ENCODE data around the gene BCL2L1.

The BCL2L1 gene

DNA sequence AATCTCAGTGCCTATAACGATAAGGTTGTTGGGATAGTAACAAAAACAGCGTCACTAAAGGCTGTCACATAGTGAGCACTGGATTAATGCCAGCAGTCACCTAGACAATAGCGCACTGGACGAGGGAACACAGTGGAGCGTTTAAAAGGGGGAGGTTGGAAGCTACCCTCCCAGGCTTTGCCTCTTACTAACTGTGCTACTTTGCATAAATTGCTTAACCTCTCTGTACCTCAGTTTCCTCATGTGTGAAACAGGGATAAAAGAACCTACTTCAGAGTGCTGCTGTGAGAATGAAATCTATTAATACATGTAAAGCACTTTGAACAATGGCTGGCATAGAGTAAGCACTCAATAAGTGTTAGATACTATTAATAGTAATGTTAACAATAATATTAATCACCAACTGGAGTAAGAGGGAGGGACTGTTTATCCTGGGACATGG lies 10.5 kb downstream of the BCL2L1 start:
- no peak overlapping the region for H3K4me3 ChIP-seq (ENCODE audit: low read length)
- DNase-seq (ENCODE audit: low read depth): no peak
- TF ChIP-seq, protein P1, sequence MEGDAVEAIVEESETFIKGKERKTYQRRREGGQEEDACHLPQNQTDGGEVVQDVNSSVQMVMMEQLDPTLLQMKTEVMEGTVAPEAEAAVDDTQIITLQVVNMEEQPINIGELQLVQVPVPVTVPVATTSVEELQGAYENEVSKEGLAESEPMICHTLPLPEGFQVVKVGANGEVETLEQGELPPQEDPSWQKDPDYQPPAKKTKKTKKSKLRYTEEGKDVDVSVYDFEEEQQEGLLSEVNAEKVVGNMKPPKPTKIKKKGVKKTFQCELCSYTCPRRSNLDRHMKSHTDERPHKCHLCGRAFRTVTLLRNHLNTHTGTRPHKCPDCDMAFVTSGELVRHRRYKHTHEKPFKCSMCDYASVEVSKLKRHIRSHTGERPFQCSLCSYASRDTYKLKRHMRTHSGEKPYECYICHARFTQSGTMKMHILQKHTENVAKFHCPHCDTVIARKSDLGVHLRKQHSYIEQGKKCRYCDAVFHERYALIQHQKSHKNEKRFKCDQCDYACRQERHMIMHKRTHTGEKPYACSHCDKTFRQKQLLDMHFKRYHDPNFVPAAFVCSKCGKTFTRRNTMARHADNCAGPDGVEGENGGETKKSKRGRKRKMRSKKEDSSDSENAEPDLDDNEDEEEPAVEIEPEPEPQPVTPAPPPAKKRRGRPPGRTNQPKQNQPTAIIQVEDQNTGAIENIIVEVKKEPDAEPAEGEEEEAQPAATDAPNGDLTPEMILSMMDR (conservative IDR thresholded peaks at IDR 0.05; ENCODE audit: low read length): no peak

DNA sequence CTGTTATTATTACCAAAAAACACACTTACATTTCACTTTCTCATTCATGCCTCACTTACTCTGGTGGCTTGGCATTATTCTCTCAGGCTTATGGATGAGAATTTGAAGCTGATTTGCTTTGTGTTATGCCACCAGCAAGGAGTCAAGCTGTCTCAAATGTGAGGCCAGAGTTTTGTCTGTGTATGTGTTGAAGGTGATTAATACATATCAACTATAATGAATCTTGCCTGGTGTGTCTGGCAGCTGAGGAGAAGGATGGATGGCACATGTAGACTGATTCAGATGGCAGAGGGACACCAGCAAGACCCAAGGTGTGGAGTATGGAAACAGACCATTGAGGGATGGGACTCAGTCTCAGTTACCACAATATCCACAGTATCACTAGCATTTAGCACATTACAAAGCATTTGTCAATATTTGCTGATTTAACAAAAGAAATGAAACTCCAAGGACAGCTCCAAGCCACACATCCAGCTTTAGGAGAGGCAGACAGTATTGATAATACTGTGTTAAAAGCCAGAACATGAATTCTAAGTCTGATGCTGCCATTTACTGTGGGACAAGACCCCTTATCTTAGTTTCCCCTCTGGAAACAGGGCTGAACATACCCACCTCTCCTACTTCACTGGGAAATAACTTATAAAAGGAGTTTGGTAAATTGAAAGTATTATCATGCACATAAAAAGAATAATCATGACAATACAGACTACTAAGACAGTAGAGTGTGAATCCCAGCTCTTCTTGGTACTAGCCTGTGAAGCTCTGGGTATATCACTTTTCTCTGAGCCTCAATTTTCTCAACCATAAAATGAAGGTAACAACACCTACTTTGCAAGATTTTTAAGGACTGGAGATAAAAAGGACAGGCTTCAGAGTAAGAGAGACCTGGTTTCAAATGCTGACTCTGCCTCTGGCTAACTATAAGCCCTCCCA lies 11.2 kb downstream of the BCL2L1 start:
- TF ChIP-seq, protein P1 (conservative IDR thresholded peaks at IDR 0.05; ENCODE audit: low read length): no peak
- no peak for DNase-seq (ENCODE audit: low read depth)
- H3K4me3 ChIP-seq (ENCODE audit: low read length): no peak overlapping the region

DNA sequence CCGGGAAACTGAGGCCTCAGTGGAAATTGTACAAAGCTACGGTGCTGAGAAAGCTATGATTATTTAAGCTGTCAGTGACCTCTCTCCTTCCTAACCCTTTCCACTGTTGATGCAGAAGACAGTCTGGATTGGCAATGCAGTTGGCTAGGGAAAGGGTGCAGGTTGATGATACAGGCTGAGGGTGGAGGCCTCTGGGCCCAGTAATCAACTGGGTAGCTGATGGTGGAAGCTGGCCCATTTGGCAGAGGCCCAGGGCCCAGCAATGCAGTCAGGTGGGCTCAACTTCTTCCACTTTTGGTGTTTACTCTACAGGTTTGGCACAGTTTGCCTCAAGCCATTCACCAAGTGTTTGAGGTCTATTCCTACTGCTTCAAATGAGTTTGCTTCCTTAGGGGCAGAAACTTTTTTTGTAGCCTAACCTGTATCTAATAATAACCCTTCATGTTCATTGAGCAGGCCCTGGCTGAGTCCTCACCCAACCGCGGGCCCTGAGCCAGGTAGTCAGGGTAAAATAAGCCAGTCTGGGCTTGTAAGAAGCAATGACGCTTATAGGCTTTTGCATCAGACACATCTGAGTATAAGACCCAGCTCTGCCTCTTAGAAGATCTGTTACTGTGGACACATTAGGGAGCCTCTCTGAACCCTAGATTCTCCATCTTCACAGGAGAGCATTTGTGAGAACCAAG lies 12.1 kb downstream of the BCL2L1 start:
- TF ChIP-seq, protein P1 (conservative IDR thresholded peaks at IDR 0.05; ENCODE audit: low read length): no peak
- no peak overlapping the region for H3K4me3 ChIP-seq (ENCODE audit: low read length)
- no peak for DNase-seq (ENCODE audit: low read depth)

DNA sequence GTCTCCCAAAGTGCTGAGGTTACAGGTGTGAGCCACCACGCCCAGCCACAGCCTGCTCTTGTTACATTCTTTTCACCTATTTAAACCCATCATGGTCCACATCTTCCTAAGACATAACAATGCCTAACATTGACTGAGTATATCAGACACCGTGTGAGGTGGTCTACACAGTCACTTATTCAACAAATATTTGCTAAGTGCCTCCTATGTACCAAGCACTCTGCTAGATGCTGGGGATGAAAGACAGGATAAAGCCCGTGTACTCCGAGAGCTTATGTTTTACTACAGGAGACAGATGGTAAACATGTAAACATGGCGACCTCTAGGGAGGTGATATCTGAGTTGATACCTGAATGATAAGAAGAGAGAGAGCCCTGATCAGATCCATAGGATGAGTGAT lies 12.7 kb downstream of the BCL2L1 start:
- H3K4me3 ChIP-seq (ENCODE audit: low read length): no peak overlapping the region
- TF ChIP-seq, protein P1 (conservative IDR thresholded peaks at IDR 0.05; ENCODE audit: low read length): no peak

DNA sequence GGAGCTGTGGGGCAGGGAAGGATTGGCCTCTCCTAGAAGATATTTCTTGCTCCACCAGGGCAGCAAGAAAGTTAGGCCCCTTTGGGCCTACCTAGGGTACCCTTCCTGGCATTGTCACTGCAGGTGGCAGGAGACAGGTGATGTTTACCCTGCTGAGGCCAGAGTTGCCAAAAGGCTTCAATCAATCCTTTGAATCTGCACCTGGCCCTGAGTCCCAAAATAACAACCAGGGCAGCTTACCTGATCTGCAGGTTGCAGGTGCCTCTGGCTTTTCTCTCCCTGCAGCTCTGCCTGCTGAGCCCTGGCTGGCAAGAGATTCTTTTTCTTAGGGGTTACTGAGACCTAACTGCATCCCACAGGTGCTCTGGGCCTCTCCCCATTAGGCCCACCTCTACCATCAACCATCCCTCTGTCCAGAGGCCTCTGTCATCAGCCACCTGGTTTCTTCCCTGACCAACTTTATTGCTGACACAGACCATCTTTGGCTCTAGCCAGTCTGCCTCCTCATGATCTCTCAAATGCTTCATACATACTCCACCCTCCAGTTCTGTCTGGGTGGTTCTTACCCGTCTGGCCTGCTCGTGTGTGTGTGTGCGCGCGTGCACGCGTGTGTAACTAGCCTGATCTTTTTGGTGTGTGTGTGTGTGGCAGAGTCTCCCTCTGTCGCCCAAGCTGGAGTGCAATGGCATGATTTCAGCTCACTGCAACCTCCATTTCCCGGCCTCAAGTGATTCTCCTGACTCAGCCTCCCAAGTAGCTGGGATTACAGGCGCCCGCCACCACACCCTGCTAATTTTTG lies 13.7 kb downstream of the BCL2L1 start:
- H3K4me3 ChIP-seq (ENCODE audit: low read length): no peak overlapping the region
- DNase-seq (ENCODE audit: low read depth): no peak
- TF ChIP-seq, protein P1 (conservative IDR thresholded peaks at IDR 0.05; ENCODE audit: low read length): no peak

More for the DNA sequence above, 12.7 kb downstream of the BCL2L1 start:
- DNase-seq (ENCODE audit: low read depth): no peak

DNA sequence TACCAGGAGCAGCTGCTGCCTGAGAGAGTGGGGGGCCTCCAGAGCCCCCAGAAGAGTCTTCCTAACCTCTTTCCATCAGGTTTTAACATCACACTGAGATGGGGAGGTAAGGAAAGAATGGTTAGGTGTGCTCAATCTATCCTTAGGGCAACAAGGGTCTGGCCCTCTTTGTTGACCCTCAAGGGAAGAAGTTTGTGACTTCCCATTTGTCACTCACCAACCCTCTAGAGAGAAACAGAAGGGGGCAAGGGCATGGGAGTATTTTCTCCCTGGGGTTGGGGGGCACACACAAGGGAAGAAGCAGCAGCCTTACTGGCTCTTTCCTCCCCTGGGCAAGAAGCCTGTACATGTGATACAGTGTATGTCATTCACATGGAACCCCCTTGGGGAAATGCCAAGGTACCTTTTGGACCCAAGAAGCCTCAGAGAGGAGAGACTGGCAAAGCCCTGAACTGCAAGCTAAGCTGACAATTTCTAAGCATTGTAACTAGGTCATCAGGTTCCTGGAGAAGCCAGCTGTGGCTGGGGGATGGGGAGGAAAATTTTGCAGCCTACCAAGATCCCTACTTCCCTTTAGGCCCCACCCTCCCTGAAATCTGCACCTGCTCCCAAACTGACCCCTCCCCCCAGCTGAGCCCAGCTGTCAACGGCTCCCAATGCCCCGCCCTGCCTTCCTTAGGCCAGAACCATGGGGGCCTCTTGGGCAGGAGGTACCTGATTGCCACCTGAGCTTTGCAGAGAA lies 14.5 kb downstream of the BCL2L1 start:
- no peak overlapping the region for H3K4me3 ChIP-seq (ENCODE audit: low read length)
- TF ChIP-seq, protein P1 (conservative IDR thresholded peaks at IDR 0.05; ENCODE audit: low read length): no peak
- no peak for DNase-seq (ENCODE audit: low read depth)

Measured in AG10803 (cell line).